ENCODE measurements around the gene COMMD4.

COMMD4 gene

GRCh38 chr15:75354454-75354853 is 18.6 kb downstream of the COMMD4 start:
- Histone ChIP-seq H3K4me3 (no peak overlapping the region), H3K36me3 (replicated peaks) (peaks cover 63% of the 10 kb centered on the region), H3K9me3 (no peaks in the 10 kb centered on the region), H3K4me1 (no peaks in the 10 kb centered on the region), H3K27me3 (ENCODE audit: low read depth) (no peaks in the 10 kb centered on the region)
- in situ Hi-C loops (cut with MboI; ENCODE audit: low sequenced_read_pairs), result no loop called here
- no peak for DNase-seq (ENCODE audit: low spot score in 2 of 2)

- in situ Hi-C loops (cut with MboI; ENCODE audit: low sequenced_read_pairs), result no loop called here
- Histone ChIP-seq H3K4me1 (no peaks in the 10 kb centered on the region), H3K4me3 (no peak overlapping the region), H3K36me3 (replicated peaks) (peaks cover 64% of the 10 kb centered on the region), H3K9me3 (no peaks in the 10 kb centered on the region), H3K27me3 (ENCODE audit: low read depth) (no peaks in the 10 kb centered on the region)
- no peak for DNase-seq (ENCODE audit: low spot score in 2 of 2)
Observed at GRCh38 chr15:75355369-75355768, 19.5 kb downstream of the COMMD4 start.

DNA sequence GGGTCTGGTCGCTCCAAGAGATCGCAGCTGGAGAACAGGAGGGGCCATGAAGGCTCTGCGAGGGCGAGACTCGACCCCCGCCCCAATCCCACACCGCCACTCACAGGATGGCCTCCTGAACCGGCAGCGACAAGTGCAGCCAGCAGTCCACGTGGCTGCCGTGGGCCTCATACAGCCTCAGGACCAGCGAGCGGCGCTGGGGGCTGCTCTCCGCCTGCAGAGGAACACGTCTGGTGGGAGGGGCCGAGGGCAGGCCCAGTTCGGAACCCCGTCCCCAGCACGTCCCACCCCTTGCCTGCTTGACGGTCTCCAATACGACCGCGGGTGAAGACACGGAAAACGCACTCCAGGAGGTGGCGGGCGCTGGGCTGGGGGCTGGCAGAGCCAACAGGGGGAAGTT is 20.1 kb downstream of the COMMD4 start:
- Histone ChIP-seq H3K9me3 (no peaks in the 10 kb centered on the region), H3K36me3 (replicated peaks) (peaks cover 70% of the 10 kb centered on the region), H3K4me1 (no peaks in the 10 kb centered on the region), H3K27me3 (ENCODE audit: low read depth) (no peaks in the 10 kb centered on the region), H3K4me3 (no peak overlapping the region)
- in situ Hi-C loops (cut with MboI; ENCODE audit: low sequenced_read_pairs), result no loop called here
- no peak for DNase-seq (ENCODE audit: low spot score in 2 of 2)

- Histone ChIP-seq H3K36me3 (replicated peaks) (peaks cover 75% of the 10 kb centered on the region), H3K9me3 (no peaks in the 10 kb centered on the region), H3K27me3 (ENCODE audit: low read depth) (no peaks in the 10 kb centered on the region), H3K4me1 (no peaks in the 10 kb centered on the region), H3K4me3 (no peak overlapping the region)
- in situ Hi-C loops (cut with MboI; ENCODE audit: low sequenced_read_pairs), result no loop called here
- DNase-seq (ENCODE audit: low spot score in 2 of 2), result no peak
Observed at GRCh38 chr15:75356517-75356916, 20.7 kb downstream of the COMMD4 start.

DNA sequence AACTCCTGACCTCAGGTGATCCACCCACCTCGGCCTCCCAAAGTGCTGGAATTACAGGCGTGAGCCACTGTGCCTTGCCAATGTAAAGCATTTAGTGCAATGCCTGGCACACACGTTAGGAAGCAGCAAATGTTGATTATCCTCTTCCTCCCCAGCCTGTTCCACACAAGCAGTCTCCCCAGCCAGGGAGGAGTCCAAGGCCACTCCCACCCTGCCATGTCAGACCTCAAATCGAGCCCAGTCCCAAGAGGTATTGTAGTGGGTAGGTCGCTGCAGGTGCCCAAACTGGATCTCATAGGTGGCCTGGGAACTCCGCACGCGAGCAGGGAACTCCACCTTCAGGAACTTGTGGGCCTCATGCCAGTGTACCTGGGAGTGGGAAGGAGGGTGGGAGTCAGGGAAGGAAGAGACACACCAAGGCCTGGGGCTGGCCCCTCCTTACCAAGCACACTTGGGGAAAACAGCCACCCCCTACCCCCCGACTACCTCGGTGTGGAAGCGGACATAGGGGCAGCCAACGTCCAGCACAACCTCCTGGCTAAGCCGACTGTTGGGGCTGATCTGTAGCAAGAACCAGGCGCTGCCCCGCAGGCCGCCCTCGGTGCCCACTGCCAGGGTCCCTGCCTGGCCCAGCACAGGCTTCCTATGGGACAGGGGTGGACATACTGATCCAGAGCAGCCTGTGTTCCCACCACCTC is 22.3 kb downstream of the COMMD4 start:
- in situ Hi-C loops (cut with MboI; ENCODE audit: low sequenced_read_pairs), result no loop called here
- no peak for DNase-seq (ENCODE audit: low spot score in 2 of 2)
- Histone ChIP-seq H3K4me3 (no peak overlapping the region), H3K9me3 (no peaks in the 10 kb centered on the region), H3K4me1 (no peaks in the 10 kb centered on the region), H3K36me3 (replicated peaks) (peaks cover 86% of the 10 kb centered on the region), H3K27me3 (ENCODE audit: low read depth) (no peaks in the 10 kb centered on the region)

GRCh38 chr15:75358771-75359536 is 23.1 kb downstream of the COMMD4 start:
- DNase-seq (ENCODE audit: low spot score in 2 of 2), result no peak
- Histone ChIP-seq H3K27me3 (ENCODE audit: low read depth) (no peaks in the 10 kb centered on the region), H3K4me1 (no peaks in the 10 kb centered on the region), H3K36me3 (replicated peaks) (peaks cover 86% of the 10 kb centered on the region), H3K9me3 (no peaks in the 10 kb centered on the region), H3K4me3 (no peak overlapping the region)
- in situ Hi-C loops (cut with MboI; ENCODE audit: low sequenced_read_pairs), result no loop called here

DNA sequence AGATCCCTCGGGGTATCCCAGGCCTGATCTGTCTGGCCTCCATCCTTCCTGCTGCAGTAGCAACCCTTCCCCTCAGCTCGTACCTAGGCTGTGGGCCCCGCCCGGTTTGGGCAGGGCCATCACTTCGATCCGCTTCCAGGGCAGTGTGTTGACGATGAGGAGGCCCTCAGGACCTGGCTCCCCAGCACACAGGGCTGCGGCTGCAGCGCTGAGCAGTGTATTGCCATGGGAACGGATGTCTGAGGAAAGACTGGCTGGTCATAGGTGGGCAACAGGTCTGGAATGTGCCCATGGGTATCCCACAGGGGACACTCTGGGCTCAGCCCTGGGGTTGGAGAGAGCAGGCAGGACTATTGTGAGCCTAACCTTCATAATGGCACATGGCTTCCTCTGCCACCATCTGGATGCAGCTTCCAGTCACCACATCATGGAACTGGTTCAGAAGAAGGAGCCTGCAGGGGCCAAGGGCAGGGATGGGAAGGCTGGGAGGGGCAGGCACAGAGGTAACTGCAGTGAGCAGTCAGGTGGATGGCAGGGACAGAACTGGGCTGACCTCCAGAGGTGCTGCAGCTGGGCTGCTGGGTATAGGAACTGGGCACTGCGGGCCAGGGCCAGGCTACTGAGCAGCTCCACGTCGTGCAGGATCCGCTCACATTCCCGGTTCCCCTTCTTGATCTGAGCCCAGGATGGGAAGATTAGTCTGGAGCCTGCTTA is 23.8 kb downstream of the COMMD4 start:
- Histone ChIP-seq H3K36me3 (replicated peaks) (peaks cover 88% of the 10 kb centered on the region), H3K4me3 (no peak overlapping the region), H3K4me1 (no peaks in the 10 kb centered on the region), H3K27me3 (ENCODE audit: low read depth) (no peaks in the 10 kb centered on the region), H3K9me3 (no peaks in the 10 kb centered on the region)
- in situ Hi-C loops (cut with MboI; ENCODE audit: low sequenced_read_pairs), result no loop called here
- DNase-seq (ENCODE audit: low spot score in 2 of 2), result no peak

DNA sequence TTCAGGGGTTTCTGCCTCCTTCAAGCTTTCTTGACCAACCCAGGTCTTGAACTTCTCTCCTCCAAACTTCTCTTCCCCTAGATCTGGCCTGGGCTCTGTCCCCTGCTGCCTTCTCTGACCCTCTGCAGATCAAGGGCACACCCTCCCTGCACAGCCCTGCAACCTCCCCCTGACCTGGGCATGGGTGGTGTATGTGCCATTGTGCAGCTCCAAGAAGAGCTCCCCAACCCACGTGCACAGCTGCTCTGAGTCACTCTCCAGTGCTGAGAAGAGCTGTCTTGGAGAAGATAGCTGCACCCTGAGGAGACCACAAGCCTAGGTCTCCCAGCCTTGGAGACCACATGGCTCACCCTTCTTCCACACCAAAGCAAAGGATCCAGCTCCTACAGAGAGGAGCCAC is 24.5 kb downstream of the COMMD4 start:
- no peaks in the 10 kb centered on the region for H3K27me3 ChIP-seq (ENCODE audit: low read depth)
- H3K4me1 ChIP-seq, result no peaks in the 10 kb centered on the region
- DNase-seq (ENCODE audit: low spot score in 2 of 2), result no peak
- H3K9me3 ChIP-seq, result no peaks in the 10 kb centered on the region
- peaks cover 88% of the 10 kb centered on the region for H3K36me3 ChIP-seq (replicated peaks)
- H3K4me3 ChIP-seq, result no peak overlapping the region
- in situ Hi-C loops (cut with MboI; ENCODE audit: low sequenced_read_pairs), result no loop called here

- Histone ChIP-seq H3K4me1 (no peaks in the 10 kb centered on the region), H3K36me3 (replicated peaks) (peaks cover 91% of the 10 kb centered on the region), H3K4me3 (no peak overlapping the region), H3K27me3 (ENCODE audit: low read depth) (no peaks in the 10 kb centered on the region), H3K9me3 (no peaks in the 10 kb centered on the region)
- in situ Hi-C loops (cut with MboI; ENCODE audit: low sequenced_read_pairs), result no loop called here
- no peak for DNase-seq (ENCODE audit: low spot score in 2 of 2)
Observed at GRCh38 chr15:75360856-75361255, 25.0 kb downstream of the COMMD4 start.

GRCh38 chr15:75361361-75361988 is 25.6 kb downstream of the COMMD4 start:
- in situ Hi-C loops (cut with MboI; ENCODE audit: low sequenced_read_pairs), result no loop called here
- H3K9me3 ChIP-seq, result no peaks in the 10 kb centered on the region
- H3K4me3 ChIP-seq, result no peak overlapping the region
- H3K4me1 ChIP-seq, result no peaks in the 10 kb centered on the region
- H3K27me3 ChIP-seq (ENCODE audit: low read depth), result no peaks in the 10 kb centered on the region
- peaks cover 91% of the 10 kb centered on the region for H3K36me3 ChIP-seq (replicated peaks)
- no peak for DNase-seq (ENCODE audit: low spot score in 2 of 2)

- Histone ChIP-seq H3K36me3 (replicated peaks) (peaks cover 92% of the 10 kb centered on the region), H3K9me3 (no peaks in the 10 kb centered on the region), H3K4me3 (no peak overlapping the region), H3K27me3 (ENCODE audit: low read depth) (no peaks in the 10 kb centered on the region), H3K4me1 (no peaks in the 10 kb centered on the region; the same call in 1 of the 2 replicates)
- peak in 1 of 2 experiments; percentile 25 for DNase-seq (ENCODE audit: low spot score in 2 of 2)
- in situ Hi-C loops (cut with MboI; ENCODE audit: low sequenced_read_pairs), result no loop called here
Observed at GRCh38 chr15:75361989-75362641, 26.3 kb downstream of the COMMD4 start.

- in situ Hi-C loops (cut with MboI; ENCODE audit: low sequenced_read_pairs), result no loop called here
Observed at GRCh38 chr15:75362642-75363249, 26.9 kb downstream of the COMMD4 start.

GRCh38 chr15:75363786-75364185 is 27.9 kb downstream of the COMMD4 start:
- peaks cover 6% of the 10 kb centered on the region for H3K4me1 ChIP-seq
- in situ Hi-C loops (cut with MboI; ENCODE audit: low sequenced_read_pairs), result no loop called here
- no peaks in the 10 kb centered on the region for H3K27me3 ChIP-seq (ENCODE audit: low read depth)
- no peak for DNase-seq (ENCODE audit: low spot score in 2 of 2)
- H3K4me3 ChIP-seq, result no peak overlapping the region
- no peaks in the 10 kb centered on the region for H3K9me3 ChIP-seq
- peaks cover 89% of the 10 kb centered on the region for H3K36me3 ChIP-seq (replicated peaks)

More at GRCh38 chr15:75362642-75363249, 26.9 kb downstream of the COMMD4 start:
- Histone ChIP-seq H3K4me1 (peaks cover 5% of the 10 kb centered on the region), H3K4me3 (no peak overlapping the region), H3K27me3 (ENCODE audit: low read depth) (no peaks in the 10 kb centered on the region), H3K9me3 (no peaks in the 10 kb centered on the region), H3K36me3 (replicated peaks) (peaks cover 94% of the 10 kb centered on the region)
- DNase-seq (ENCODE audit: low spot score in 2 of 2), result no peak

All from HAP-1 (cell line).